Heart left ventricle (tissue), 16 donors: ENCODE results near the gene HCN2. TPM values are rescaled to one million over a fixed set of nuclear protein-coding genes. Genes with fewer than 3 reads are reported as not detected.

Experiments
- ATAC-seq, 4 donors: fragments of 200-7000 bp; cut with Tn5 transposase; one replicate each; pipeline ENCODE4 v1.9.1; 2020 to 2022; ENCODE audit warnings: moderate library complexity in 4 of 4, mild to moderate bottlenecking in 3 of 4, moderate number of reproducible peaks in 1 of 4
- DNase-seq, 5 donors: peaks; one replicate each; pipeline ENCODE4 v3.0.0-alpha.2; 2020
- H3K27ac ChIP-seq, 12 donors: fragments of 200-600 bp; sonication (generic) in 4 of 12; one replicate each; pipeline versions ENCODE4 v1.5.0 to v1.8.0; 2016 to 2022; ENCODE audit warnings: mild to moderate bottlenecking in 2 of 12
- H3K27me3 ChIP-seq, 9 donors: fragments of 200-600 bp; sonication (generic) in 2 of 9; one replicate each; pipeline versions ENCODE4 v1.5.1 to v1.8.0; 2016 to 2022; ENCODE audit warnings: mild to moderate bottlenecking in 3 of 9
- H3K36me3 ChIP-seq, 9 donors: fragments of 200-600 bp; sonication (generic) in 2 of 9; one replicate each; pipeline versions ENCODE4 v1.5.0 to v1.8.0; 2018 to 2022; ENCODE audit warnings: mild to moderate bottlenecking in 2 of 9
- H3K4me1 ChIP-seq, 12 donors: fragments of 200-600 bp; sonication (generic) in 4 of 12; one replicate each; pipeline versions ENCODE4 v1.5.0 to v1.8.0; 2016 to 2022; ENCODE audit warnings: mild to moderate bottlenecking in 3 of 12
- H3K4me3 ChIP-seq, 12 donors: fragments of 200-600 bp; sonication (generic) in 4 of 12; one replicate each; pipeline versions ENCODE4 v1.5.0 to v1.8.0; 2017 to 2022; ENCODE audit warnings: mild to moderate bottlenecking in 9 of 12, moderate library complexity in 4 of 12
- H3K9me3 ChIP-seq, 12 donors: fragments of 200-600 bp; sonication (generic) in 4 of 12; one replicate each; pipeline versions ENCODE4 v1.5.0 to v1.8.0; 2016 to 2022; ENCODE audit warnings: mild to moderate bottlenecking in 1 of 12
- POLR2A ChIP-seq, 2 donors: fragments of 450-650 bp; IDR thresholded peaks; one replicate each; pipeline ENCODE4 v1.6.1; 2017; ENCODE audit warnings: antibody characterized with exemption in 2 of 2, mild to moderate bottlenecking in 2 of 2, moderate library complexity in 2 of 2
- WGBS, 4 donors: extraction: QIAGEN DNeasy Blood & Tissue Kit in 2 of 4; methylation state at CpG; one replicate each; pipeline versions ENCODE4 v1.1.5 to v1.1.7; 2013 to 2018; 5-methylcytosine and 5-hydroxymethylcytosine counted together
- intact Hi-C, 10 donors: fragments of 100-400 bp; cut with DNase I; formaldehyde crosslinking; loops; one replicate each; pipeline versions ENCODE4 v1.11.1 to v1.14.2; 2022
- polyA plus RNA-seq, 2 donors: library from polyadenylated mRNA; stranded (reverse); fragments of 200-250 nt; gene quantifications; one replicate each; pipeline ENCODE4 v1.2.3, GENCODE V29; 2013
- total RNA-seq, 9 donors: library from RNA; depleted of rRNA in 2 of 9; stranded (reverse); fragments of >200 nt in 2 of 9; fragmentation: NEBNext Ultra II Directional in 3 of 9; extraction: Animal tissue kit (Norgen Biotek cat#: 25700) in 3 of 9; gene quantifications; one replicate each; pipeline versions ENCODE4 v1.1.0 to v1.2.4, GENCODE V29; 2016 to 2023
- TF ChIP-seq, protein P1 (sequence below), 12 donors: fragments of 200-600 bp; sonication (generic) in 4 of 12; IDR thresholded peaks; one replicate each; pipeline versions ENCODE4 v1.5.0 to v1.8.0; 2018 to 2022; ENCODE audit warnings: antibody characterized with exemption in 12 of 12, mild to moderate bottlenecking in 5 of 12
- donor health status: ischemic (EF 13 %, LVEDD 7.1; RV severe dilation, severe dysfunction).
- donor health status: healthy with polysubstance abuse.
- donor health status: DM: no; HTN: yes; CAD: no.
- donor health status: DM: no; HTN: no; CAD: no.
- donor health status: ischemic (EF 25% LVEDD 6.9; RV normal size, moderate dysfunction).
- donor health status: ischemic (EF 25% LVEDD 5.7; RV mildly dilated, moderate dysfunction).
- donor health status: healthy.
- donor health status: DM: yes; HTN: yes; CAD: no.
- donor health status: ischemic (EF 35%, LVEDD 5.7; RV mildly dilated, moderate dysfunction).
- donor health status: nonischemic (EF 11% LVEDD 7.7; RV severe dilation, severe dysfunction).
- donor health status: DM: yes; HTN: yes; CAD: no.
- donor health status: PGD.
- donor health status: ischemic (EF 29% LVEDD 5.4; RV normal size, mild dysfunction).
- donor health status: nonischemic (EF 23%, LVEDD 6.1; RV moderate dilation, normal function).

HCN2 gene
- total and polyA plus RNA-seq, 11 donors: 4.1 to 27.4 (median 15.4) TPM

DNA sequence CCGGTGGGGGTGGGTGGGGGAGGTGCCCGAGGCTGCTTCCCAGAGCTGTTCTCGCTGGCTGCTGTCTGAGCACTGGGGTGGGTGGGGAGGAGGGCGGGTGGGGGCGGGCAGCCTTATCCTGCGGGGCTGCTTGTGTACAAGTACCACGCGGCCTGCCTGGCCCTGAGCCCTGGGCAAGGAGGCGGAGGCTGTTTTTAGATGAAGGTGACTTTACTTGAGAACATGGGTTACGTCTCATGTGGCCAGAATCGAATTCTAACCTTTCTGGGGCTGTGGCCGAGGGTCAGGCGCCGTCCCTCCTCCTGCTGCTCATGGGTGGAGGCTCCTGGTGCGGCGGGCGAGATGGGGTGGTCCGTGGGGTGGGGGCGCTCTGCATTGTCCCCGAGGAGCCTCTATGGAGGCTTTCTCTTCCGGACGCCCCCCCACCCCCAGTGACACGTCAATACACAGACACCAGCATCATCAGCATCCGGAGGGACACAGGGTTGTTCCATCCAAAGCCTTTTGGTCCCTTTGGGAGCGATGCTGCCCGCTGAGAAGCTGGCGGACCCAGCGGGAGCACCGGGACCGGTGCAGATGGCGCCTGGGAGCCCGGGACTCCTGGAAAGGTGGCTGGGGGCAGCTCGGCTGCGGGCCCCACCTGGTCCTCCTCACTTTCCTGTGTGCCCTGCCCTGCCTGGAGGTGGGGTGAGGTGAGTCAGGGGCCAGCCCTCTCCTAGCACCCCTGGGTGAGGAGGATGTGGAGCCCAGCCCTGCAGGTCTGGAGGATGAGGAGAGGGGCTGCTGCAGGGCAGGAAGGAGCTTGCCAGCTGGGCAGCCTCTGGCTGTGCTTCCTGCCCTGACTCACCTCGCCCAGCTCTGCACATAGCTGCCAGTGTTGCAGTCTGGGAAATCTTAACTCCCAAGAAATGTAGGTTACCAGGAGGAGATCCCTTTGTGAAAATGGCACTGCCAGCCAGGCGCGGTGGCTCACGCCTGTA is 13.9 kb upstream of the HCN2 start:
- no peaks in the 10 kb centered on the region for H3K27me3 ChIP-seq
- peaks cover 0 to 40% (median 12%) of the 10 kb centered on the region in 9 donors for H3K36me3 ChIP-seq
- H3K9me3 ChIP-seq: no peaks in the 10 kb centered on the region
- intact Hi-C loops: no loop called here
- peak overlapping the region; percentile 31 to 99 (median 96) for H3K27ac ChIP-seq
- peak; percentile 47 to 69 (median 56) for ATAC-seq
- peaks cover 3 to 84% (median 55%) of the 10 kb centered on the region in 12 donors for H3K4me1 ChIP-seq
- H3K4me3 ChIP-seq: peak overlapping the region; percentile 9 to 99 (median 94)
- peak; percentile 78 to 92 (median 82) for DNase-seq
- WGBS, 4 donors: 34 to 58% (median 42%) methylated on average over 26 to 38 of the region's 38 CpGs
- TF ChIP-seq, protein P1, sequence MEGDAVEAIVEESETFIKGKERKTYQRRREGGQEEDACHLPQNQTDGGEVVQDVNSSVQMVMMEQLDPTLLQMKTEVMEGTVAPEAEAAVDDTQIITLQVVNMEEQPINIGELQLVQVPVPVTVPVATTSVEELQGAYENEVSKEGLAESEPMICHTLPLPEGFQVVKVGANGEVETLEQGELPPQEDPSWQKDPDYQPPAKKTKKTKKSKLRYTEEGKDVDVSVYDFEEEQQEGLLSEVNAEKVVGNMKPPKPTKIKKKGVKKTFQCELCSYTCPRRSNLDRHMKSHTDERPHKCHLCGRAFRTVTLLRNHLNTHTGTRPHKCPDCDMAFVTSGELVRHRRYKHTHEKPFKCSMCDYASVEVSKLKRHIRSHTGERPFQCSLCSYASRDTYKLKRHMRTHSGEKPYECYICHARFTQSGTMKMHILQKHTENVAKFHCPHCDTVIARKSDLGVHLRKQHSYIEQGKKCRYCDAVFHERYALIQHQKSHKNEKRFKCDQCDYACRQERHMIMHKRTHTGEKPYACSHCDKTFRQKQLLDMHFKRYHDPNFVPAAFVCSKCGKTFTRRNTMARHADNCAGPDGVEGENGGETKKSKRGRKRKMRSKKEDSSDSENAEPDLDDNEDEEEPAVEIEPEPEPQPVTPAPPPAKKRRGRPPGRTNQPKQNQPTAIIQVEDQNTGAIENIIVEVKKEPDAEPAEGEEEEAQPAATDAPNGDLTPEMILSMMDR (IDR thresholded peaks at IDR 0.05): no peak
- TF ChIP-seq POLR2A (IDR thresholded peaks at IDR 0.05): peak in 1 of 2 donors; percentile 29

DNA sequence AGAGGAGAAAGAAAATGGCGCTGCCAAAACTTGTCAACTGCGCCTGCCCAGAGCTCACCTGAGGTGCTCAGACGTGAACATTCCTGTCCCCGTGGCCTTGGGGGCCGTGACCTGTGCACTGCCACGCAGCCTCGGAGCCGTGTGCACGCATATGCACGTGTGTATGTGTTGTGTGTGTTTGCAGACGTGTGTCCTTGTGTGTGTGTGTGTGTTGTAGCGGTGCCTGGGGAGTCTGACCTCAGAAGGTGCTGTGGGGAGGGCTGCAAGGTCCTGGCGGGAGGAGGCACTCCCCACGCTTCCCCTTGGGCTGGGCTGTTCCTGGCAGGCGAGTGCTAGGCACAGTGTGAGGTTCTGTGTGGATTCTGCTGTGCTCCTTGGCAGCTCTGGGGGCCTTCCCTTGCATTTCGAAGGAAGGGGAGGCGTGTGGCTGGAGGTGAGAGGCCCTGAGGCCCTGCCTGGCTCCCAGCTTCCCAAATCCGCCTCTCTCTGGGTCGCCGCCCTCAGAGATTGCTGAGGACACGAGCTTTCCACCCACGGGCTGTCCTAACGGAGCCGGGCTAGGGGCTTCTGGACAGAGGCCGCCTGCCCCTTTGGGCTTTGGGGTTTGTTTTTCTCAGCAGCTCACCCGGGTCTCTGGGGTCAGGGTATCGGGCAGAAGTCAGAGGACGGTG is 12.8 kb upstream of the HCN2 start:
- ATAC-seq (no peak), DNase-seq (peak in 1 of 5 donors; percentile 50)
- H3K9me3 ChIP-seq: no peaks in the 10 kb centered on the region
- H3K4me1 ChIP-seq: peaks cover 3 to 82% (median 51%) of the 10 kb centered on the region in 12 donors
- H3K36me3 ChIP-seq: peaks cover 0 to 49% (median 21%) of the 10 kb centered on the region in 9 donors
- no peaks in the 10 kb centered on the region for H3K27me3 ChIP-seq
- TF ChIP-seq POLR2A (IDR thresholded peaks at IDR 0.05): no peak
- TF ChIP-seq, protein P1 (IDR thresholded peaks at IDR 0.05): no peak
- peak overlapping the region; percentile 31 to 99 (median 96) for H3K27ac ChIP-seq
- intact Hi-C loops: no loop called here
- WGBS, 4 donors: 51 to 63% (median 56%) methylated on average over 19 to 28 of the region's 28 CpGs
- H3K4me3 ChIP-seq: peak overlapping the region in 10 of 12 donors; percentile 26 to 99 (median 94)

DNA sequence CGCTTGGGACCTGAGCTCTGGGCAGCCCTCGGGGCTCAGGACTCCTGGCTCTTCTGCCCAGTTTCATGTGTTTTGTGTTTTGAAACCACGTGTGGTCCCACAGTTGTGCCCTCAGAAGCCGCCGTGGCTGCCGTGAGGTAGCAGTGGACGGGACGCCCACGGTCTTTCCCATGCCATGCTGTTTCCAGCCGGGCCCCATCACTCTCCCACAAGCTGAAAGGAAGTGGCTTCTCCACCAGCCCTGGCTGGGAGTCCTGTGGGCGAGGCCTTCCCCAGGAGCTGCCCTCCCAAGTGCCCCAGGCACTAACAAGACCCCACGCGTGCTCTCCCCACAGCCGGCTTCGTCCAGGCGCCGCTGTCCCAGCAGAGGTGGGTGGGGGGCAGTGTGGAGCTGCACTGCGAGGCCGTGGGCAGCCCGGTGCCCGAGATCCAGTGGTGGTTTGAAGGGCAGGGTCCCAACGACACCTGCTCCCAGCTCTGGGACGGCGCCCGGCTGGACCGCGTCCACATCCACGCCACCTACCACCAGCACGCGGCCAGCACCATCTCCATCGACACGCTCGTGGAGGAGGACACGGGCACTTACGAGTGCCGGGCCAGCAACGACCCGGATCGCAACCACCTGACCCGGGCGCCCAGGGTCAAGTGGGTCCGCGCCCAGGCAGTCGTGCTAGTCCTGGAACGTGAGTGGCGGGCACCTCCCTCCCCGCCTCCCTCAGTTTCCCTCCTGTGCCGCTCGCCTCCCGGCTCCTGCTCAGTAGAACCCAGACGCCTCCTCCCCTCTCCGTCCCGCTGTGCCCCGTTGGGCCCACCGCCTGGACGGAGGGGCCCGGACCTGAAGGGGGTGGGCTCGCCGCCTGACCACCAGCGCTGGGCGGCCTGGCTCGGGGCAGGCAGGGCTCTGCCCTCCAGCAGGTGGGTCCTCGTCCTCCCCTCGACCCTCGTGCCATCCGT is 12.0 kb upstream of the HCN2 start:
- ATAC-seq: no peak
- peak overlapping the region; percentile 17 to 99 (median 96) for H3K27ac ChIP-seq

More for the DNA sequence above, 12.0 kb upstream of the HCN2 start:
- peak overlapping the region in 10 of 12 donors; percentile 26 to 99 (median 94) for H3K4me3 ChIP-seq
- peaks cover 3 to 87% (median 52%) of the 10 kb centered on the region in 12 donors for H3K4me1 ChIP-seq
- no peaks in the 10 kb centered on the region for H3K27me3 ChIP-seq
- TF ChIP-seq, protein P1 (IDR thresholded peaks at IDR 0.05): peak in 1 of 12 donors; percentile 15
- no peak for TF ChIP-seq POLR2A (IDR thresholded peaks at IDR 0.05)
- DNase-seq: peak in 1 of 5 donors; percentile 54
- H3K9me3 ChIP-seq: no peaks in the 10 kb centered on the region
- WGBS, 4 donors: 71 to 75% (median 72%) methylated on average over 45 to 66 of the region's 66 CpGs
- intact Hi-C loops: no loop called here
- peaks cover 0 to 57% (median 29%) of the 10 kb centered on the region in 9 donors for H3K36me3 ChIP-seq
